Neuronal stem cell (in vitro differentiated cells): ENCODE results near the gene FUBP3.

Experiments used
- DNase-seq: peaks from one replicate; pipeline ENCODE4 v3.0.0-alpha.2; 2013; ENCODE audit warnings: low spot score
- H2AFZ ChIP-seq: one replicate; pipeline ENCODE4 v1.6.1; 2013; ENCODE audit warnings: mild to moderate bottlenecking, low read length, inconsistent platforms
- H2AK5ac ChIP-seq: 2 replicates; pipeline ENCODE4 v1.6.1; 2013; ENCODE audit warnings: low read depth, mild to moderate bottlenecking, inconsistent platforms, low read length, moderate library complexity, mixed read lengths
- H2BK120ac ChIP-seq: 2 replicates; pipeline ENCODE4 v1.6.1; 2013; ENCODE audit warnings: low read depth, mild to moderate bottlenecking, inconsistent platforms, low read length, moderate library complexity, mixed read lengths
- H2BK12ac ChIP-seq: one replicate; pipeline ENCODE4 v1.6.1; 2013; ENCODE audit warnings: low read length, inconsistent platforms
- H2BK15ac ChIP-seq: 2 replicates; pipeline ENCODE4 v1.6.1; 2013; ENCODE audit warnings: mild to moderate bottlenecking, low read length, inconsistent platforms, mixed read lengths
- H2BK5ac ChIP-seq: one replicate; pipeline ENCODE4 v1.6.1; 2013; ENCODE audit warnings: inconsistent platforms, mild to moderate bottlenecking, low read length, moderate library complexity
- H3K14ac ChIP-seq: one replicate; pipeline ENCODE4 v1.6.1; 2013; ENCODE audit warnings: low read length, inconsistent platforms
- H3K18ac ChIP-seq: 2 replicates; pipeline ENCODE4 v1.6.1; 2013; ENCODE audit warnings: low read length, inconsistent platforms
- H3K23ac ChIP-seq: 2 replicates; pipeline ENCODE4 v1.6.1; 2013; ENCODE audit warnings: low read depth, mild to moderate bottlenecking, mixed read lengths, low read length, inconsistent platforms; ENCODE audit not compliant: poor library complexity
- H3K27ac ChIP-seq: replicated peaks from 3 replicates; pipeline ENCODE4 v1.5.1; 2013; ENCODE audit warnings: low read length, inconsistent platforms
- H3K27me3 ChIP-seq, 3 experiments: 2 replicates each; pipeline ENCODE4 v1.6.1; 2013; ENCODE audit warnings: low read length in 3 of 3, mild to moderate bottlenecking in 2 of 3, inconsistent platforms in 1 of 3, low read depth in 1 of 3, mixed read lengths in 1 of 3, moderate library complexity in 1 of 3; ENCODE audit not compliant: control insufficient read depth in 3 of 3, insufficient read depth in 3 of 3
- H3K36me3 ChIP-seq, 2 donors: replicated peaks in 1 of 2; 2 replicates each; pipeline ENCODE4 v1.6.1; 2013; ENCODE audit warnings: low read length in 2 of 2; ENCODE audit not compliant: control insufficient read depth in 2 of 2, insufficient read depth in 2 of 2
- H3K4ac ChIP-seq: 2 replicates; pipeline ENCODE4 v1.6.1; 2013; ENCODE audit warnings: inconsistent platforms, mild to moderate bottlenecking, low read length, moderate library complexity
- H3K4me1 ChIP-seq, 2 donors: 1 replicate in 1 of 2; 2 replicates in 1 of 2; pipeline ENCODE4 v1.6.1; 2013; ENCODE audit warnings: low read length in 2 of 2, low read depth in 1 of 2; ENCODE audit not compliant: control insufficient read depth in 2 of 2, insufficient read depth in 1 of 2
- H3K4me2 ChIP-seq: one replicate; pipeline ENCODE4 v1.6.1; 2013; ENCODE audit warnings: mild to moderate bottlenecking, low read length, inconsistent platforms; ENCODE audit not compliant: insufficient read depth, poor library complexity, severe bottlenecking
- H3K4me3 ChIP-seq, 2 donors: 2 replicates each; pipeline ENCODE4 v1.5.1; 2013; ENCODE audit warnings: low read length in 2 of 2, mild to moderate bottlenecking in 2 of 2, inconsistent platforms in 1 of 2, moderate library complexity in 1 of 2
- H3K79me1 ChIP-seq: one replicate; pipeline ENCODE4 v1.6.1; 2013; ENCODE audit warnings: low read depth, mild to moderate bottlenecking, inconsistent platforms, low read length, moderate library complexity
- H3K9ac ChIP-seq: one replicate; pipeline ENCODE4 v1.6.1; 2013; ENCODE audit warnings: mild to moderate bottlenecking, low read depth, low read length, inconsistent platforms; ENCODE audit not compliant: poor library complexity
- H3K9me3 ChIP-seq, 2 donors: replicated peaks in 1 of 2; 2 replicates each; pipeline versions ENCODE3 to v1.6.1; 2013; ENCODE audit warnings: low read length in 2 of 2, mild to moderate bottlenecking in 2 of 2, inconsistent platforms in 1 of 2, low read depth in 1 of 2, mixed read lengths in 1 of 2, moderate library complexity in 1 of 2; ENCODE audit not compliant: control insufficient read depth in 2 of 2, insufficient read depth in 1 of 2
- H4K8ac ChIP-seq: one replicate; pipeline ENCODE4 v1.6.1; 2013; ENCODE audit warnings: low read depth, mild to moderate bottlenecking, inconsistent platforms, low read length, moderate library complexity
- H4K91ac ChIP-seq: one replicate; pipeline ENCODE4 v1.6.1; 2013; ENCODE audit warnings: low read length, low read depth, mild to moderate bottlenecking, inconsistent platforms; ENCODE audit not compliant: poor library complexity
- WGBS, 2 donors: extraction: QIAGEN DNeasy Blood & Tissue Kit; methylation state at CpG; one replicate each; pipeline ENCODE4 v1.1.7; 2013; ENCODE audit warnings: missing lambda C conversion rate in 2 of 2, mixed read lengths in 1 of 2; ENCODE audit not compliant: insufficient read length in 2 of 2, insufficient replicate concordance in 1 of 2; ENCODE audit errors: extremely low coverage in 2 of 2; 5-methylcytosine and 5-hydroxymethylcytosine counted together

Gene FUBP3

DNA sequence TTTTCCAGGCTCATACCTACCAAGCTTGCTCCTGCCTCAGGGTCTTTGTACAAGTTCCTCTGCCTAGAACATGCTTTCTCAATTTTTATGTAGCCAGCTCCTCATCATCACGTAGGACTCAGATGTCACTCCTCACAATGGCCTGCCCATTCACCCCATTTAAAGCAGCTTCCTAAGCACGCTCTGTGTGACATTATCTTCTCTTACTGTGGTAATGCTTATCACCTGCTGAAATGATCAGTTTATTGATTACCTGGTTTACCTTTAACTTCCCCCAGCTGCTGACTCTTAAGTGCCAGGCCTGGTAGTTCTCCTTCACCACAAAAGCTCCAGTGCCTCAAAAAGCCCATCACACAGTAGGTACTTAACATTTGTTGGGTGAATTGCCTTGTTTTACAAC is 13.6 kb downstream of the FUBP3 start:
- no peak overlapping the region for H3K9ac ChIP-seq
- no peak overlapping the region for H3K18ac ChIP-seq
- WGBS, 2 donors = no CpG with 5 or more reads among the region's 2 CpGs
- H3K4me2 ChIP-seq = no peak overlapping the region
- H3K79me1 ChIP-seq = peaks cover 14% of the 10 kb centered on the region
- no peak overlapping the region for H3K4me3 ChIP-seq
- DNase-seq = no peak
- H2AK5ac ChIP-seq = no peak overlapping the region
- no peak overlapping the region for H3K23ac ChIP-seq
- no peak overlapping the region for H2BK5ac ChIP-seq
- no peaks in the 10 kb centered on the region for H3K27me3 ChIP-seq
- H2BK120ac ChIP-seq = no peak overlapping the region
- no peak overlapping the region for H3K14ac ChIP-seq
- no peak overlapping the region for H4K91ac ChIP-seq
- no peaks in the 10 kb centered on the region for H3K9me3 ChIP-seq
- H2BK12ac ChIP-seq = no peak overlapping the region
- no peaks in the 10 kb centered on the region for H3K4me1 ChIP-seq
- H2BK15ac ChIP-seq = no peak overlapping the region
- H3K27ac ChIP-seq = no peak overlapping the region
- H3K4ac ChIP-seq = no peak overlapping the region
- peaks cover 12 to 61% of the 10 kb centered on the region in 2 donors for H3K36me3 ChIP-seq
- no peak overlapping the region for H4K8ac ChIP-seq
- H2AFZ ChIP-seq = no peak overlapping the region

- H2BK15ac ChIP-seq = no peak overlapping the region
- no peak overlapping the region for H3K4ac ChIP-seq
- H3K14ac ChIP-seq = no peak overlapping the region
- no peak overlapping the region for H2BK12ac ChIP-seq
- H3K27ac ChIP-seq = no peak overlapping the region
- no peak overlapping the region for H4K91ac ChIP-seq
- no peak overlapping the region for H2BK120ac ChIP-seq
- H3K27me3 ChIP-seq = no peaks in the 10 kb centered on the region
- WGBS, 2 donors = no CpG with 5 or more reads among the region's 4 CpGs
- no peak overlapping the region for H2BK5ac ChIP-seq
- H3K4me1 ChIP-seq = no peaks in the 10 kb centered on the region
- no peak overlapping the region for H3K4me3 ChIP-seq
- peaks cover 16 to 78% of the 10 kb centered on the region in 2 donors for H3K36me3 ChIP-seq
- no peak overlapping the region for H3K23ac ChIP-seq
- H3K18ac ChIP-seq = no peak overlapping the region
- no peak overlapping the region for H2AFZ ChIP-seq
- no peak for DNase-seq
- no peak overlapping the region for H3K9ac ChIP-seq
- no peaks in the 10 kb centered on the region for H3K9me3 ChIP-seq
- no peak overlapping the region for H3K4me2 ChIP-seq
- no peak overlapping the region for H2AK5ac ChIP-seq
- no peak overlapping the region for H4K8ac ChIP-seq
- peaks cover 5% of the 10 kb centered on the region for H3K79me1 ChIP-seq
Measured at GRCh38 chr9:130597228-130597627, 17.9 kb downstream of the FUBP3 start.

DNA sequence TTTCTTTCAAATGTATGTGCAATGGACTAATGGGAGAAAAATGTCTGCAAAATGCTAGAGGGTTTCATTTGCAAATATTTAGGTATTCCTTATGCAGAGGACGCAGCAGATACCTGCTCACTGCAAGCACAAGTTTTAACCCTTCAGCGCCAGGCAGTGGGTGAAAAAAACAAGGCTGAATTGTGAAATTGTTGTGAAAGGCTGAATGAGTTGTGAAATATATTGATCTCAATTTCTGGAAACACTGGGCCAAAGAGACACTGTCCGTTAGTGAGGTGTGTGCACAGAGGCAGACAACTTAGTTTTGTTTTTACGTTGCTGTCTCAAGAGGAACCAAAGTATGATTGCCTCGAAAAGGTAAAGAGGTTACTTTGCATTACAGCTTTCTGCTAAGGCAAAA is 18.8 kb downstream of the FUBP3 start:
- Histone ChIP-seq H3K4ac (no peak overlapping the region), H3K36me3 (peaks cover 20 to 77% of the 10 kb centered on the region in 2 donors)

DNA sequence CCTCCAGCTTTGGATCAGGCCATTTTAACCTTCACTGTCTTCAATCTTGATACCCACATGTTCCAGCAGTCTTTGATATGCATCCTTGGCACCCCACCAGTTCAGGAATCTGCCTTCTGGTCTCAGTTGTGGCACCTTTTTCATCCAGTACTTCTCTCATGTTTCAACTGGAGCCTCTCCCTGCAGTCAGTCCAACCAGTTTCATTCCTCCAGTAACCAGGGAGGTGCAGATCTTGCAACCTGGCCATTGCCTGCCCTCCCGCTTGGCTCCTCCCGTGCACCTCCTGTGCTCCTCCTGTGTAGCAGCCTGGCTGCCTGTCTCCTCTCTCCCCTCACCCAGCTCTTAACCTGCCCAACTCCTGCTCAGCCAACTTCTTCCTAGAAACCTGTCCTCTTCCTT is 20.2 kb downstream of the FUBP3 start:
- Histone ChIP-seq H3K27me3 (no peaks in the 10 kb centered on the region), H4K8ac (no peak overlapping the region), H3K9me3 (no peaks in the 10 kb centered on the region), H4K91ac (no peak overlapping the region), H3K23ac (no peak overlapping the region), H3K4me1 (no peaks in the 10 kb centered on the region), H2AK5ac (no peak overlapping the region), H3K9ac (no peak overlapping the region), H3K79me1 (no peaks in the 10 kb centered on the region), H3K36me3 (peaks cover 22 to 81% of the 10 kb centered on the region in 2 donors), H2BK5ac (no peak overlapping the region), H3K4ac (no peak overlapping the region), H3K14ac (no peak overlapping the region), H3K27ac (no peak overlapping the region), H2BK12ac (no peak overlapping the region), H2BK15ac (no peak overlapping the region), H2BK120ac (no peak overlapping the region), H2AFZ (no peak overlapping the region), H3K4me3 (no peak overlapping the region), H3K4me2 (no peak overlapping the region), H3K18ac (no peak overlapping the region)
- DNase-seq = no peak
- no CpG with 5 or more reads among the region's 2 CpGs for WGBS, 2 donors

More for the DNA sequence above, 18.8 kb downstream of the FUBP3 start:
- no peak overlapping the region for H3K27ac ChIP-seq
- no peaks in the 10 kb centered on the region for H3K27me3 ChIP-seq
- H4K8ac ChIP-seq = no peak overlapping the region
- no peak overlapping the region for H4K91ac ChIP-seq
- H3K18ac ChIP-seq = no peak overlapping the region
- no peak overlapping the region for H3K4me3 ChIP-seq
- no peaks in the 10 kb centered on the region for H3K9me3 ChIP-seq
- no peak overlapping the region for H2BK120ac ChIP-seq
- no peaks in the 10 kb centered on the region for H3K79me1 ChIP-seq
- no peak overlapping the region for H2BK5ac ChIP-seq
- DNase-seq = no peak
- H3K4me1 ChIP-seq = no peaks in the 10 kb centered on the region
- H3K23ac ChIP-seq = no peak overlapping the region
- H2AK5ac ChIP-seq = no peak overlapping the region
- no peak overlapping the region for H2BK12ac ChIP-seq
- no peak overlapping the region for H3K4me2 ChIP-seq
- H3K14ac ChIP-seq = no peak overlapping the region
- H2AFZ ChIP-seq = no peak overlapping the region
- H2BK15ac ChIP-seq = no peak overlapping the region
- no peak overlapping the region for H3K9ac ChIP-seq
- no CpG with 5 or more reads among the region's 5 CpGs for WGBS, 2 donors
